MM.1S (cell line): ENCODE measurements around the gene IGF1R.

Experiments used
- EZH2 ChIP-seq: fragments of 300-600 bp; sonication (generic); optimal IDR thresholded peaks from 2 replicates; pipeline ENCODE3; 2017; ENCODE audit warnings: low read depth, mild to moderate bottlenecking, antibody characterized with exemption, low read length, mixed read lengths
- TF ChIP-seq, protein P1 (sequence below): fragments of 300-600 bp; sonication (generic); IDR thresholded peaks from 2 replicates; pipeline ENCODE4 v1.5.1; 2016; ENCODE audit warnings: antibody characterized with exemption, low read length, mixed read lengths

DNA sequence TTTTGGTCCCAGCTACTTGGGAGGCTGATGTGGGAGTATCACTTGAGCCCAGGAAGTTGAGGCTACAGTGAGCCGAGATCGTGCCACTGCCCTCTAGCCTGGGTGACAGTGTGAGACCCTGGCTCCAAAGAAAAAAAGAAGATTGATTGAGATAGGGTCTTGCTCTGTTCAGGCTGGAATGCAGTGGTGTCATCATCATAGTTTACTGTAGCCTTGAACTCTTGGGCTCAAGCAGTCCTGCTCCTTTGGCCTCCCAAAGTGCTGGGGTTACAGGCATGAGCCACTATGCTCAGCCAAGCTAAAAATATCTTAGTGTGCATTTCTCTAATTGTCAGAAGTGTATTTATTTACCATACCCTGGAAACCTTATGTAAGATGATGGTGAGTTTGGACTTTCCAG lies 43.9 kb downstream of the IGF1R start:
- no peak for TF ChIP-seq EZH2
- TF ChIP-seq, protein P1, sequence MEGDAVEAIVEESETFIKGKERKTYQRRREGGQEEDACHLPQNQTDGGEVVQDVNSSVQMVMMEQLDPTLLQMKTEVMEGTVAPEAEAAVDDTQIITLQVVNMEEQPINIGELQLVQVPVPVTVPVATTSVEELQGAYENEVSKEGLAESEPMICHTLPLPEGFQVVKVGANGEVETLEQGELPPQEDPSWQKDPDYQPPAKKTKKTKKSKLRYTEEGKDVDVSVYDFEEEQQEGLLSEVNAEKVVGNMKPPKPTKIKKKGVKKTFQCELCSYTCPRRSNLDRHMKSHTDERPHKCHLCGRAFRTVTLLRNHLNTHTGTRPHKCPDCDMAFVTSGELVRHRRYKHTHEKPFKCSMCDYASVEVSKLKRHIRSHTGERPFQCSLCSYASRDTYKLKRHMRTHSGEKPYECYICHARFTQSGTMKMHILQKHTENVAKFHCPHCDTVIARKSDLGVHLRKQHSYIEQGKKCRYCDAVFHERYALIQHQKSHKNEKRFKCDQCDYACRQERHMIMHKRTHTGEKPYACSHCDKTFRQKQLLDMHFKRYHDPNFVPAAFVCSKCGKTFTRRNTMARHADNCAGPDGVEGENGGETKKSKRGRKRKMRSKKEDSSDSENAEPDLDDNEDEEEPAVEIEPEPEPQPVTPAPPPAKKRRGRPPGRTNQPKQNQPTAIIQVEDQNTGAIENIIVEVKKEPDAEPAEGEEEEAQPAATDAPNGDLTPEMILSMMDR = no peak
